Fibroblast of peridontal ligament (primary cell): Measurements from ENCODE around the gene BPHL.
"Not testable (repeated sequence)": the region's sequence is repeated elsewhere in the genome, so short reads cannot be mapped to it uniquely, and the experiment has no call there.

Source experiments
- DNase-seq: peaks from one replicate; pipeline ENCODE4 v3.0.0-alpha.2; 2010; ENCODE audit errors: extremely low read depth

The BPHL gene

DNA sequence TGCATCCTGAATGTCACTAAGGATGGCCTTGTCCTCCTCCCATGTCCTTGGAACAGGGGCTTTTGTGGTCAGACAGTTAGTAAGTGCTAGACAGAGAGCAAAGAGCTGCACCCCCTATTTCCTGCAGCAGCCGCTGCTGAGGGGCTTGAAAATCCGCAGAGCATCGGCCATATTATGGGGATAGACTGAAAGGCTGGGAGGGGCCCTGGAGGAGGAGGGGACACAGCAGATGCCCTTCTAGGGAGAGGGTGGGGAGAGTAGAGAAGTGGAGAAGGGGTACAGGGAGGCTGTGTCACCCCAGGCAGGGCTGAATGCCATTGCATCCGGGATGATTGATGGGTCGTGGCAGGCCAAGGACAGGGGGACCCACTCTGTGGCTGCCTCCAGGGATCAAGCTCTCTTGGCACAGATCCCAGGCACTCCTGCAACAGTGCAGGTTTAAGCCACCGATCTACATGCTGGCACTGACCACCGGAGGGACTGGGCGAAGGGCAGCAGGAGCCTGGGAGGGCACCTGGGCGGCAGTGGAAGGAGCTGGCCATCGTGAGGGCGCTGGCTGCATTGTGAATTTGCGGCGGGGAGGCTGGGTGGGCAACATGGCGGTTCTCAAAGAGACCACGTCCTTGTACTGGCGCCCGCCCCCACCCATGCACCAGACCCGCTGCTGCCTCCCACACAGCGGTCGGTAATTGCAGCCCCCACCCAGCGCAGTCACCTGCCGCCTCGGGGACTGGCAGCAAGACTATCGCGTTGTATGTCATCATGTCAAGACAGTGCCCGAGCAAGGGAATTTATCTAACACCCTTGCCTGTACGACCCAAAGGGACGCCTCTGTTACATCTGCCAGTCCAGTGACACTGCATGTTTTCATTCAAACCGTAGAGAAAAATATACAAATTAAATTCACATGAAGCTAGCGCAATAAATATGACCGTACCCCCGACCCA, 37.9 kb downstream of the BPHL start:
- not testable (repeated sequence) for DNase-seq

DNA sequence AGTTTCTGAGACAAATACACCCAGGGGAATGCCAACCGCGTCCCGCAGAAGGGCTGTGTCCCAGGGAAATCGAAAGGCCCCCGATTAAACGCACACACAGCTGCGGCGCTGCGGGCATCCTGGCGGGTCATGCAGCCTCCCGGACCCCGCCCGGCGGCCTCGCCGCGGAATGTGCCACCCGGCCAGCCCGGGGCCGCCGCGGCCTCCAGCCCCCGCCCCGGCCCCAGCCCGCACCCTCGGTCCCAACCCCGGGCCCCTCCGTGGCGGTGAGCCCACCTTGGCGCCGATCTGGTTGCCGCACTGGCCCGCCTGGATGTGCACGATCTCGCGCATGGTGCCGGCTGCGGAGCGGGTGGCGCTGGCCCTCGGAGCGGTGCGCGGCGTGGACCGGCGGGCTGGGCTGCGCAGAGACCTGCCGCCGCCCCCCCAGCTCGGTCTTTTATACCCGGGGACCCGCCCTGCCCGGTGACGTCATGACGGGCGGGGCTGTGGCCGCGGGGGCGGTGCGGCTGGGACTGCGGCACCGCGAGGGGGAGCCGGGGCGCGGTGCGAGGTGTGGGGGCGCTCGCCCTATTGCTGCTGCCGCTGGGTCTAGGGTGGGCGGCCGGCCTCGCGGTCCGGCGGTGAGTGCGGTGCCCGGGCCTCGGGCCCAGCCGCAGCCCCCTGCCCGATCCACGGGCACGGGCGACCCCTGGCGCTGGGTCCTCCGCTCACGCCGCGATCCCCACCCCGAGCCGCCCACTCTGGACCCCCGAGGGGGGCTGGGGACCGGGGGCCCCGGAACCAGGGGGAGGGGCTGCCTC, 38.8 kb downstream of the BPHL start, which contains the start of gene TUBB2A:
TSS of gene TUBB2A (minus strand) at position 414 of the 803 bp plus-strand sequence. CDS start at position 333, 81 bp downstream.
- DNase-seq = peak; percentile 66

DNA sequence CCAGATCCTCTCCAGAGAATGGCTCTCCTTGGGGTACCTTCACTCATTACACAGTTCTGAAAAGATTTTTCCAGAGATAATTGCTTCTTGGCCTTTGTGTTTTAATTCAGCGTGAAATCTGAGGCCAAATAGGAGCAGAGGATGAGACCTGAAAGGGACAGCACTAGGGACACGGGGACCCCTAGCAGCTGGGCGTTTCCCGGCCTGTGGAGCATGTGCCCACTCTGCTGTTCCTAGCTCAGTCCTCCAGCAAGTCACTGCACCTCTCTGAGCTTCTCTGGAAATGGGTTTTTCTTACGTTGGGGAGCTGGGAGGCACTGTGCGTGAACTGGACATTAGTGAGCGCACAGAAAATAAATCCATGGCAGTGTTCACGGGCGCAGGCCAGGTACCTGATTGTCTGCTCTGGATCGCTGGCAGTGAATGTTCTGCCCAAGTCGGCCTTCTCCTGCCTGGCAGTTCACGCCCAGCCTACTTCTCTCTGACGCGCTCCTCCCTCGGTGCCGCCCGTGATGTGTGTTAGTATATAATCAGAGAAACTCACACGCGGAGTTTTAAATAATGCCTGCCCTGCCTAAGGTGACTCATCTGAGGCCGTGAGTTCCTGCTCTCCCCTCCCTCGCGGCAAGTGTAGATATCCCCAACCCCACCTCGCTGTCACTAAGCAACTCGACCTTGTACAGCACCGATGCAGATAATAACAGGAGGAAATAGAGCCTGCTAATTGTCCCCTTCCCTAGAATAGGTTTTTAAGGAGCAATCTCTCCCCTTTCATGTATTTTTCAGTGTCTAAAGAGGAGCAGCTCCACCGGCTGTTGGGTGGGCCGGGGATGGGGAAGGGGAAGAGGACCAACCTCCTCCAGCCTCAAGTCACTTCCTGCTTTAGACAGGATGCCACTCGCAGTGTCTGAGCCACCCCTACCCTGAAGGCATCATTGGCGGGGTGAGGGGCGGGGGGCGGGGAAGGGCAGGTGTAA, 41.6 kb downstream of the BPHL start:
- DNase-seq = no peak

DNA sequence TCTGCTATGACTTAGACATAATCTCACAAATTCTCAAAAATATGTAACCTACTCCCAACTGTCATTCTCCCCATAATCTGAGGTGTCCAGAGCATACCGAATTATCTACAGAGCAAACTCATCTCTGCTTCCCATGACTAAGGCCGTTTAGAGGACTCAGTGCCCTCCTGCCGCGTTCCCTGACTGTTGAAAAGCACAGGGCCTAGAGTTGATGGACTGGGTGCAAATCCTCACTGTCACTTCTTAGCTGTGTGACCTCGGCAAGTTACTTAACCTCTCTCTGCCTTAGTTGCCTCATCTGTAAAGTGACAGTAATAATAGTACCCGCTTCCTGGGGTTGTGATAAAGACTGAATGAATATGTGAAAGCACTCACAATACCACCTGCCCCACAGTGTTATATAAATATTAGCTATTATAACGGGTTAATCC, 43.6 kb downstream of the BPHL start:
- no peak for DNase-seq

DNA sequence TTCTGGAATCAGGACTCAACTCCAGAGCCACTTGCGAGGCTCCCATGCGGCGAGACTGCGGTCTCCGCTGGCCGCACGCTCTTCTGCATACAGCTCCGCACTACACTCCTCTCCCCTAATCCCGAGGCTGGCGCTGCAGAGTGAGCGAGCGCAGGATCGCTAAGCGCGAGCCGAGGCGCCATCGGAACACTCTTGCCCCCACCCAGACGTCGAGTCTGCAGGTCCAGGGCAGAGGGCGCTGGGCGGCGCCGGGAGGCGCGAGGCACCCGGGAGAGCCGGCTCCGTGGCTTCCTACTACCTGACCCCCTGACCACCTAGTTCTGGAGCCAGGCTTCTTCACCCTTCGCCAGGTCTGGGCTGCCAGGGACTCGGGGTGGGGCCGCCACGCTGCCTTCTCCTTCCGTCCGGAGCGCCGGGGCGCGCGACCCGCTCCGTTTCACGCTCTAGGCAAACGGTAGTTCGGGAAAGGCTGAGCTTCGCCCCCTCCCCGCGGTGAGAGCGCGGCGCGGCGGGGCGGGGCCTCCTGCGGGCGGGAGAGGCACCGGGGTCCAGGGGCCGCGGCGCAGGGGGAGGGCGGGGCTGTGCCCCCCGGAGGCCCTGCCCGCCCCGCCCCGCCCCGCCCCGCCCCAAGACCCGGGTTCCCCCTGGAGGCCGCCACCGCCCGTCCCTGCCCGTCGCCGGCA, 44.2 kb downstream of the BPHL start:
- peak; percentile 60 for DNase-seq

DNA sequence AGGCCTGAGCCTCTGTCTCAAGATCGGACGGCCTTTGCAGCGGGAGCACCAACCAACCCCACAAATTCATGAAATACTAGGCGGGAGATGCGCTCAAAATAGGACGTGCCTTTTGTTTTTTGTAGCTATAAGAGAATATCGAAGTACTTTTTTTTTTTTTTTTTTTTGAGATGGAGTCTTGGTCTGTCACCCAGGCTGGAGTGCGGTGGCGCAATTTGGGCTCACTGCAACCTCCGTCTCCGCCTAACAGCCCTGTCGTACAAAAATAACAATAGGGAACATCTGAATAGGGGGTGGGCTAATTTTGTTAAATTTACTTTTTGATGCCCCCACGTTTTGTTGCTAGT, 44.7 kb downstream of the BPHL start:
- peak; percentile 29 for DNase-seq

DNA sequence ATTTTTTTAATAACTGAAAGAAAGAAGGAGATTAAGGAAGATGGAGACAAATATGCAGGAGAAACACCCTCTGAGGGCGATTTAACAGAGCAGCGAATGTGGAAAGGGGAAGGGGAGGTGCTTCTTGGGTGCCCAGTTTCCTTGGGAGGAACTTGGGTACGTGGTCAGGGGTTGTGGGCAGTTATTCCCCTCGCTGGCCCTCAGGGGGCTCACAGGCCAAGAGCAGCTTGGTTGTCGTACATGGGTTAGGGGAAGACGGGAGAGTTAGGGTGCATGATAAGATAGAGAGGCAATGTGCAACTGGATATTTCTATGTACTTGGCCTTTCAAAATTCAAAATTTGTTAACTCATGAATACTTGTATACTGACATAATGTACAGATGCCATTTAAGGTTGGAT, 45.9 kb downstream of the BPHL start:
- no peak for DNase-seq

DNA sequence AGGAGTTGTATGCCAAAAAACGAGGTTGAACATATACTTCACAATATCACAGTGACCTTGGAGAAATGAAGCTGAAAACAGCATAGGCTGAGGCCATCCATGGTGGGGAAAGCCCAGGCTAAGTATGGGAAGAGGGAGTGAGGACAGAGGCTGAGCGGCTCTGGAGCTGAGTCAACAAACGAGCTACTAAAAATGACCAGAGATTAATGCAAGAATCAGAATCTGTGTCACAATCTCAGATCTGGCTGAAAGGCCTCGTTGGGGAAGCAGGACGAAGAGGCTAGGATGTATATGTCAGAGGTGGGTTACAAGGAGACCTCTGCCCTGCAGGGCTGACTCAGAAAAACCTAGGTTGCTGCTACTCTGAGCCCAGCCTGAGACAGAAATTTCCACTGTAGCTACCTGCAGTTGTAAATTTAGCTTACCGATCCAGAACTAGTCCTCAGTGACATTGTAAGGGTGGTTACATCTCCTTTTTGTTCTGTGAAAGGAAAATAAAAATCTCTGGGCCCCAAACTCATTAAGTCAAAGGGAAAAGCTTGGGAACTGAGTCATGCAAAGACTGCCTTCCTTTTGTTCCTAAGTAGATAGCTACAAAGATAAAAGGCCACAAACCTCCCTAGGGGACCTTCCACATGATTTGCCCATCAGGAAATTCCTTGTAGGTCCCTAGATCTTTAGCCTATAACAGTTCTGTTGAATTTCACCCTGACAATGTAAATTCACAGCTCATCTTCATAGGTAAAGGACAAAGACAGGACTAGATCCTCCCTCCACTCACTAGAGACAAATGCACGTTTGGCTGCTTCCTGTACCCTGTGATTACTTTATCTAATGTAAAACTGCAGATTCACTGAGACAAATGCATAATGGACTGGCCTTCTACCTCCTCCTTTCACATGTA, 47.4 kb downstream of the BPHL start:
- no peak for DNase-seq

DNA sequence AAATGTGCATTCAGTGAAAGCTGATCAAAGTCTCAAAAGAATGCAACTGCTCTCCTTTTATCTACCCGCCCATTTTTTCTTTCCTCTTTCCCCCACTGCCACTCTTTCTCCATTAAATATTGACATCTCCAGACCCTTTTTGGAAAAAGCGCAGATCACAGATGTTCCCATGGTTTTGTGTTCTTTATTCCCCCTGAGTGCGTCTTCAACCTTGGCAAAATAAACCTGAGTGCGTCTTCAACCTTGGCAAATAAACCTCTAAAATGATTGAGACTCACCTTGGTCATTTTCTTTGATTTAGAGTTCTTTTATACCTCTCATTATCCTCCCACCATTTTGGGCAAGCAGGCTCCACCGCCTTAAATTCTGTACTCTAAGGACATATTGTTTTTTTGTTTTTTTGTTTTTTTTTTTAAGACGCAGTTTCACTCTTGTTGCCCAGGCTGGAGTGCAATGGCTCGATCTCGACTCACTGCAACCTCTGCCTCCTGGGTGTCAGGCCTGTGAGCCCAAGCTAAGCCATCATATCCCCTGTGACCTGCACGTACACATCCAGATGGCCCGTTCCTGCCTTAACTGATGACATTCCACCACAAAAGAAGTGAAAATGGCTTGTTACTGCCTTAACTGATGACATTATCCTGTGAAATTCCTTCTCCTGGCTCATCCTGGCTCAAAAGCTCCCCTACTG, 48.2 kb downstream of the BPHL start:
- not testable (repeated sequence) for DNase-seq

DNA sequence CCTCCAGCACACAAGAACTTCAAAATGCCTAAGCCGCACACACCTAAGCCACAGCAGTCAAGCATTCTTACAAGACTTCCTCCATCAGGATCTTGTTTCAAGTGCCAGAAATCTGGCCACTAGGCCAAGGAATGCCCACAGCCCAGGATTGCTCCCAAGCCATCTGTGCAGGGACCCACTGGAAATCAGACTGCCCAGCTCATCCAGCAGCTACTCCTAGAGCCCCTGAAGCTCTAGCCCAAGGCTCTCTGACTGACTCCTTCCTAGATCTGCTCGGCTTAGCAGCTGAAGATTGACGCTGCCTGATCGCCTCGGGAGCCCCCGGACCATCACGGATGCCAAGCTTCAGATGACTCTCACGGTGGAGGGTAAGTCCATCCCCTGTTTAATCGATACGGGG, 49.5 kb downstream of the BPHL start:
- DNase-seq = not testable (repeated sequence)

DNA sequence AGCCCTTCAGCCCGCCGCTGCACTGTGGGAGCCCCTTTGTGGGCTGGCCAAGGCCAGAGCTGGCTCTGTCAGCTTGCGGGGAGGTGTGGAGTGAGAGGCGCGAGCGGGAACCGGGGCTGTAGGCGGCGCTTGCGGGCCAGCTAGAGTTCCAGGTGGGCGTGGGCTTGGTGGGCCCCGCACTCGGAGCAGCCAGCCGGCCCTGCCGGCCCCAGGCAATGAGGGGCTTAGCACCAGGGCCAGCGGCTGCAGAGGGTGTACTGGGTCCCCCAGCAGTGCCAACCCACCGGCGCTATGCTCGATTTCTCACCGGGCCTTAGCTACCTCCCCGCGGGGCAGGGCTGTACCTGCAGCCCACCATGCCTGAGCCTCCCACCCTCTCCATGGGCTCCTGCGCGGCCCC, 52.2 kb downstream of the BPHL start:
- DNase-seq = not testable (repeated sequence)

DNA sequence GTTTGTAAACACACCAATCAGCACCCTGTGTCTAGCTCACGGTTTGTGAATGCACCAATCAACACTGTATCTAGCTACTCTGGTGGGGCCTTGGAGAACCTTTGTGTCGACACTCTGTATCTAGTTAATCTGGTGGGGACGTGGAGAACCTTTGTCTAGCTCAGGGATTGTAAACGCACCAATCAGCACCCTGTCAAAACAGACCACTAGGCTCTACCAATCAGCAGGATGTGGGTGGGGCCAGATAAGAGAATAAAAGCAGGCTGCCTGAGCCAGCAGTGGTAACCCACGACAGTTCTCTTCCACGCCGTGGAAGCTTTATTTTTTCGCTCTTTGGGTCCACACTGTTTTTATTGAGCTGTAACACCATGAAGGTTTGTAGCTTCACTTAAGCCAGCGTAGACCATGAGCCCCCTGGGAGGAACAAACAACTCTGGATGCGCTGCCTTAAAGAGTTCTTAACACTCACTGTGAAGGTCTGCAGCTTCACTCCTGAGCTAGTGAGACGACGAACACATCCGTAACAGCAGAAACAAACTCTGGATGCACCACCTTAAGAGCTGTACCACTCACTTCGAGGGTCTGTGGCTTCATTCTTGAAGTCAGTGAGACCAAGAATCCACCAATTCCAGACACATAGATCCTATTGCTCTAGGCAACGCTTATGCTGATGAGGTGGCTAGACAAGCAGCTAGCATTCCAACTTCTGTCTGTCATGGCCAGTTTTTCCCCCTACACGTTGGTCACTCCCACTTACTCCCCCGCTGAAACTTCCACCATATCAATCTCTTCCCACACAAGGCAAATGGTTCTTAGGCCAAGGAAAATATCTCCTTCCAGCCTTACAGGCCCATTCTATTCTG, 53.0 kb downstream of the BPHL start:
- DNase-seq = not testable (repeated sequence)

DNA sequence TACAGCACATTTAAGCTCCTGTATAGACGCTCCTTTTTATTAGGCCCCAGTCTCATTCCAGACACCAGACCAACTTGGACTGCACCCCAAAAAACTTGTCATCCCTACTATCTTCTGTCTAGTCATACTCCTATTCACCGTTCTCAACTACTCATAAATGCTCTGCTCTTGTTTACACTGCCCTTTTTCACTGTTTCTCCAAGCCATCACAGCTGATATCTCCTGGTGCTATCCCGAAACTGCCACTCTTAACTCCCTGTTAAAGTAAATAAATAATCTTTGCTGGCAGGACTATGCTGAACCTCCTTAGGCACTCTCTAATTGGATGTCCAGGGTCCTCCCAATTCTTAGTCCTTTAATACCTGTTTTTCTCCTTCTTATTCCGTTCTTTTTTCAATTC, 54.3 kb downstream of the BPHL start:
- not testable (repeated sequence) for DNase-seq

DNA sequence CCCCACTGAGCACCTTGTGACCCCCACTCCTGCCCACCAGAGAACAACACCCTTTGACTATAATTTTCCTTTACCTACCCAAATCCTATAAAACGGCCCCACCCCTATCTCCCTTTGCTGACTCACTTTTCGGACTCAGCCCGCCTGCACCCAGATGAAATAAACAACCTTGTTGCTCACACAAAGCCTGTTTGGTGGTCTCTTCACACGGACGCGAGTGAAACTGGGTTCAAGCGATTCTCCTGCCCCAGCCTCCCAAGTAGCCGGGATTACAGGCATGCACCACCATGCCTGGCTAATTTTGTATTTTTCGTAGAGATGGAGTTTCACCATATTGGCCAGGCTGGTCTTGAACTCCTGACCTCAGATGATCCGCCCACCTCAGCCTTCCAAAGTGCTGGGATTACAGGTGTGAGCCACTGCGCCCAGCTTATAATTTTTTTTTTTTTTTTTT, 55.2 kb downstream of the BPHL start:
- not testable (repeated sequence) for DNase-seq

DNA sequence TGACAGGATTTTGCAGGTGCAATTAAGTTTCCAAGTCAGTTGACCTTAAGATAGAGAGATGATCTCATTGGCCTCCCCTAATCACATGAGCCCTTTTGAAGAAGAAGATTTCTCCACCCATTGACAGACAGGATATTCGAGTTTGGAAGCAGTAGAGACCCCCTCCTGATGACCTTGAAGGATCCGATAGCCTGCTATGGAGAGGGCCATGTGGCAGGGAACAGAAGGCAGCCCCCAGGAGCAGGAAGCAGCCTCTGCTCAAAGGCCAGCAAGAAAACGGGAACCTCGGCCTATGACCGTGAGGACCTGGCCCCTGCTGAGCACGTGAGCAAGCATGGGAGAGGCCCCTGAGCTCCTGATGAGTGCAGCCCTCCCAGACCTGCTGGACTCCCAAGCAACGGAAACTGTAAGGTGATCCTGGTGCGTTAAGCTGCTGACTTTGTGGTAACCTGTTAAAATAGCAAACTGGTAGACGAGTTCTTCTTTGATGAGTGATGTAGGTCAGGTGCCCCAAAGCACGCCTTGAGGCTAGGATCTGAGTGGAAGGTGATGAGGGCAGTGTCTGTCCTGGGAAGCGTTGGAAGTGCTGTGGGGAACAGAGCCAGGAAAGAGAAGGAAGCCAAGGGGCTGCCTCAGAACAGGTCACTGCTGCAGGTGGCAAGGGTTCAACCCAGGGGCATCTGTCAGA, 57.3 kb downstream of the BPHL start:
- DNase-seq = no peak

DNA sequence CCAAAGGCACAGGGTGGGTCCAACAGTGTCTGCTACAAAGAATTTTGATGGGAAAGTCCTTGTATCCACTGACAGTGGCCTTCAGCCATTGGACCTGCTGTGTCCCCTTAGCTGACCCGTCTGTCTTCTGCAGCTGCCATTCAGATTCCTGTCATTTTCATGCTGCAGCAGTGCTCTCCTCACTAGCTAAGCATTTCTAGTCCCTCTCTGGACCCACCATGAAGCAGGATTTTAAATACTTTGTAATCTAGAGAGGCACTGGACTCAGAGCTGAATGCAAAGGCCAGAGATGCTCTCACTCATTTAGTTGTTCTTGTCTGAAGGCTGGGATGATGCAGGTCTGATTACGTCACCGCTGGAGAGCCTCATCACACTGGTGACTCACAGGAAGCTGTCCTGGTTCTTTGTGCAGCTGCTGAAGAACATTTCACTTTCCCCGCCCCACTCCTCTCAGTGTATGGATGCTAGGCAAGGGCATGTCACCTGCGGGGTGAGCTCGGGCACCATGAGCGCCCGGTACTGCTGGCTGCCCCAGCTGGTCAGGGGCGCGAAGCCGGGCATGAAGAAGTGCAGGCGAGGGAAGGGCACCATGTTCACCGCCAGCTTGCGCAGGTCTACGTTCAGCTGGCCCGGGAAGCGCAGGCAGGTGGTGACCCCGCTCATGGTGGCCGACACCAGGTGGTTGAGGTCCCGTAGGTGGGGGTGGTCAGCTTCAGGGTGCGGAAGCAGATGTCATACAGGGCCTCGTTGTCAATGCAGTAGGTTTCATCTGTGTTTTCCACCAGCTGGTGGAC, 58.2 kb downstream of the BPHL start:
- DNase-seq = peak; percentile 84

DNA sequence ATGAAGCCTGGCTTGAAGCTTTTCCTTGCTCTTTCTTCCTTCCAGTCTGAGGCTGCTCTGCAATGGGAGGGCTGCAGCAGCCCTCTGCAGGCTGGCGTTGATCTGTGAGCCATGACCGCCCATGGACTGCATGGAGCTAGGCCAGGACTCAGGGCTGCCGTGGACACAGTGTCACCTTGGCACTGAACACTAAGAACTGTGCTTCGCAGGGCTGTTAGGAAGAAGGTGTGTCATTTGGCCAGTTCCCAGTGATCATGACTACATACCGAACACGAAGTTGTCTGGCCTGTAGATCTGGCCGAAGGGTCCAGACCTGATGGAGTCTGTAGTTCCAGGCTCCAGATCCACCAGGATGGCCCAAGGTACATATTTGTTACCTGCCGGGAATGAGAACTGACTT, 60.2 kb downstream of the BPHL start:
- not testable (repeated sequence) for DNase-seq
